Hematopoietic multipotent progenitor cell treated with erythropoietin and hydrocortisone succinate and interleukin-3 and kit ligand, for 6 days (in vitro differentiated cells): ENCODE measurements around the gene GP9.
A peak's percentile ranks its signal among the peaks of the same experiment; 100 is the strongest.
"Not testable (repeated sequence)": the region's sequence is repeated elsewhere in the genome, so short reads cannot be mapped to it uniquely, and the experiment has no call there.

Experiments used
- DNase-seq: peaks from one replicate; pipeline ENCODE4 v3.0.0-alpha.2; 2015

GP9 gene

GRCh38 chr3:129081503-129081902 lies 20.9 kb downstream of the GP9 start:
- no peak for DNase-seq

GRCh38 chr3:129082026-129082425 lies 21.4 kb downstream of the GP9 start:
- no peak for DNase-seq

GRCh38 chr3:129084501-129084900 lies 23.9 kb downstream of the GP9 start:
- DNase-seq = no peak

GRCh38 chr3:129085165-129085715 lies 24.7 kb downstream of the GP9 start:
- DNase-seq = no peak

GRCh38 chr3:129085818-129086217 lies 25.2 kb downstream of the GP9 start:
- DNase-seq = no peak

GRCh38 chr3:129087138-129087702 lies 26.6 kb downstream of the GP9 start:
- no peak for DNase-seq

- peak; percentile 65 for DNase-seq
These were observed 27.3 kb downstream of the GP9 start for GRCh38 chr3:129087904-129088303.

- not testable (repeated sequence) for DNase-seq
These were observed 27.7 kb downstream of the GP9 start for GRCh38 chr3:129088312-129088711.

GRCh38 chr3:129095285-129095684 lies 34.7 kb downstream of the GP9 start:
- DNase-seq = no peak

GRCh38 chr3:129100274-129100673 lies 39.7 kb downstream of the GP9 start:
- no peak for DNase-seq

- peak; percentile 31 for DNase-seq
These were observed 41.0 kb downstream of the GP9 start for GRCh38 chr3:129101370-129102138.

GRCh38 chr3:129103296-129103695 lies 42.7 kb downstream of the GP9 start:
- no peak for DNase-seq

- no peak for DNase-seq
These were observed 43.5 kb downstream of the GP9 start for GRCh38 chr3:129104051-129104450.

GRCh38 chr3:129104498-129105079 lies 44.0 kb downstream of the GP9 start:
- DNase-seq = no peak

GRCh38 chr3:129105862-129106261 lies 45.3 kb downstream of the GP9 start:
- DNase-seq = no peak

- DNase-seq = no peak
These were observed 45.7 kb downstream of the GP9 start for GRCh38 chr3:129106320-129106719.

GRCh38 chr3:129106866-129107565 lies 46.4 kb downstream of the GP9 start:
- no peak for DNase-seq

GRCh38 chr3:129107793-129108192 lies 47.2 kb downstream of the GP9 start:
- DNase-seq = no peak

- DNase-seq = not testable (repeated sequence)
These were observed 50.6 kb downstream of the GP9 start for GRCh38 chr3:129111076-129111780.
